HG03575 (cell line): ENCODE results near the gene PPIF.

Experiments used
- ATAC-seq: cut with Tn5 transposase; IDR thresholded peaks from one replicate; pipeline ENCODE4 v1.9.1; 2021; ENCODE audit not compliant: unreplicated experiment, insufficient number of reproducible peaks, low FRiP score; ENCODE audit errors: extremely low read depth

Gene PPIF

GRCh38 chr10:79380125-79380945 lies 33.1 kb downstream of the PPIF start:
- no peak for ATAC-seq

- no peak for ATAC-seq
These were observed 33.9 kb downstream of the PPIF start for GRCh38 chr10:79380946-79381721.

GRCh38 chr10:79381804-79382221 lies 34.5 kb downstream of the PPIF start:
- no peak for ATAC-seq

- ATAC-seq: no peak
These were observed 35.2 kb downstream of the PPIF start for GRCh38 chr10:79382491-79382941.

GRCh38 chr10:79383974-79384606 lies 36.8 kb downstream of the PPIF start:
- no peak for ATAC-seq

GRCh38 chr10:79384773-79385391 lies 37.6 kb downstream of the PPIF start:
- no peak for ATAC-seq

GRCh38 chr10:79385392-79385795 lies 38.1 kb downstream of the PPIF start:
- no peak for ATAC-seq

GRCh38 chr10:79385804-79386531 lies 38.7 kb downstream of the PPIF start:
- no peak for ATAC-seq

GRCh38 chr10:79386637-79387465 lies 39.6 kb downstream of the PPIF start:
- no peak for ATAC-seq

- ATAC-seq: no peak
These were observed 40.3 kb downstream of the PPIF start for GRCh38 chr10:79387466-79387973.

GRCh38 chr10:79387974-79388850 lies 40.9 kb downstream of the PPIF start:
- no peak for ATAC-seq

- no peak for ATAC-seq
These were observed 42.8 kb downstream of the PPIF start for GRCh38 chr10:79390057-79390456.

- no peak for ATAC-seq
These were observed 43.4 kb downstream of the PPIF start for GRCh38 chr10:79390551-79391229.

- ATAC-seq: no peak
These were observed 44.2 kb downstream of the PPIF start for GRCh38 chr10:79391231-79392019.

GRCh38 chr10:79392020-79392398 lies 44.7 kb downstream of the PPIF start:
- ATAC-seq: no peak
